ENCODE measurements around the gene MYH15.
"Not testable (repeated sequence)": the region's sequence is repeated elsewhere in the genome, so short reads cannot be mapped to it uniquely, and the experiment has no call there.

Gene MYH15

DNA sequence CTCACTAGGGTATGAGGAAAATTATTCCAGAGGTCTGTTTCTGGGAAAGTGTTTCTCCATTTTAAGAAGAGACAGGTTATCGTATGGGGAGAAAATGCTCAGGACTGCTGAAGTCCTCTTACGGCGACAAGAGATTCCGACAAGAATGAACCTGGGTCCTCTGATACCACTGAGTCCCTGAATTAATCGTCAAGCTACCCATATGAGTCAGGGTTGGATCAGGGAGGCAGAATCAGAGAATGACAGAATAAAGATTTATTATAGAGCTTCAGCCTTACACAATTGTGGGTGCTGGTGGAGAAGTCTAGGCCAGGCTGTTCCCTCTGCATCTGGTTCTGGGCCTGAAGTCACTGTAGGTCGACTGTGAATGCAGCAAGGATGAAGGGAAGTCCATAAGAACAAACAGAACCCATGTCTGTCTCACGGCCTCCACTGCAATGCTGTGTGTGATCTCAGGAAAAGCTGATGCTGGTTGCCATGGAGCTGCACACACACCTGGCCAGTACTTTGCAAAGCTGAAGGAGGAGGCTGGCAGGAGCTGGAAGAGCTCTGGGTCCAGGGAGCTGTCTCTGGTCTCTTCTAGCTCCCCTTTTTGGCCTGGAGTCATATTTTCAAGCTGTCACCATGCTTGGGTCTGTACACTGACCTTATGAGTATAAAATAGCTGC lies 130.1 kb downstream of the MYH15 start:
- Histone ChIP-seq H3K9ac (ENCODE audit: low read depth, low read length, poor library complexity) (no peak overlapping the region), H3K14ac (ENCODE audit: low read length) (no peak overlapping the region), H2AFZ (ENCODE audit: low read length) (no peak overlapping the region), H3K36me3 (replicated peaks in 1 of 2; ENCODE audit: control insufficient read depth in 2 of 2, insufficient read depth in 2 of 2, low read length in 2 of 2) (no peaks in the 10 kb centered on the region), H3K4me3 (ENCODE audit: low read length in 2 of 2) (no peak overlapping the region), H3K4me2 (ENCODE audit: insufficient read depth, low read length, poor library complexity, severe bottlenecking) (no peak overlapping the region), H3K27ac (replicated peaks; ENCODE audit: low read length) (no peak overlapping the region), H2BK120ac (ENCODE audit: low read depth, low read length) (no peak overlapping the region), H3K4ac (ENCODE audit: low read length) (no peak overlapping the region), H2AK5ac (ENCODE audit: low read depth, low read length) (no peak overlapping the region), H3K4me1 (ENCODE audit: control insufficient read depth in 2 of 2, insufficient read depth in 1 of 2, low read depth in 1 of 2, low read length in 2 of 2) (peaks cover 0 to 2% of the 10 kb centered on the region in 2 donors), H3K79me1 (ENCODE audit: low read depth, low read length) (no peaks in the 10 kb centered on the region), H3K23ac (ENCODE audit: low read depth, low read length, poor library complexity) (no peak overlapping the region), H2BK12ac (ENCODE audit: low read length) (no peak overlapping the region), H4K8ac (ENCODE audit: low read depth, low read length) (no peak overlapping the region), H2BK5ac (ENCODE audit: low read length) (no peak overlapping the region), H3K18ac (ENCODE audit: low read length) (no peak overlapping the region), H4K91ac (ENCODE audit: low read depth, low read length, poor library complexity) (no peak overlapping the region), H2BK15ac (ENCODE audit: low read length) (no peak overlapping the region), H3K9me3 (replicated peaks in 1 of 2; ENCODE audit: control insufficient read depth in 2 of 2, insufficient read depth in 1 of 2, low read depth in 1 of 2, low read length in 2 of 2) (no peaks in the 10 kb centered on the region), H3K27me3 (ENCODE audit: control insufficient read depth in 3 of 3, insufficient read depth in 3 of 3, low read depth in 1 of 3, low read length in 3 of 3) (no peaks in the 10 kb centered on the region)
- no CpG with 5 or more reads among the region's 7 CpGs for WGBS, 2 donors (ENCODE audit: extremely low coverage in 2 of 2, insufficient read length in 2 of 2, insufficient replicate concordance in 1 of 2)
- DNase-seq (ENCODE audit: low spot score) = no peak

DNA sequence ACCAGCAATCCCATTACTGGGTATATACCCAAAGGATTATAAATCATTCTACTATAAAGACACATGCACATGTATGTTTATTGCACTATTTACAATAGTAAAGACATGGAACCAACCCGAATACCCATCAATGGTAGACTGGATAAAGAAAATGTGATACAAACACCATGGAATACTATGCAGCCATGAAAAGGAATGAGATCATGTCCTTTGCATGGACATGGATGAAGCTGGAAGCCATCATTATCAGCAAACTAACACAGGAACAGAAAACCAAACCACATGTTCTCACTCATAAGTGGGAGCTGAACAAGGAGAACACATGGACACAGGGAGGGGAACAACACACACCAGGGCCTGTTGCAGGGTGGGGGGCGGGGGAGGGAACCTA lies 131.4 kb downstream of the MYH15 start:
- H2BK12ac ChIP-seq (ENCODE audit: low read length); H3K79me1 ChIP-seq (ENCODE audit: low read depth, low read length); H2BK120ac ChIP-seq (ENCODE audit: low read depth, low read length); H3K4me1 ChIP-seq (ENCODE audit: control insufficient read depth in 2 of 2, insufficient read depth in 1 of 2, low read depth in 1 of 2, low read length in 2 of 2); H3K4ac ChIP-seq (ENCODE audit: low read length); H2AFZ ChIP-seq (ENCODE audit: low read length); H4K8ac ChIP-seq (ENCODE audit: low read depth, low read length); H3K36me3 ChIP-seq (replicated peaks in 1 of 2; ENCODE audit: control insufficient read depth in 2 of 2, insufficient read depth in 2 of 2, low read length in 2 of 2); H2AK5ac ChIP-seq (ENCODE audit: low read depth, low read length); H3K18ac ChIP-seq (ENCODE audit: low read length); H3K23ac ChIP-seq (ENCODE audit: low read depth, low read length, poor library complexity); H3K27ac ChIP-seq (replicated peaks; ENCODE audit: low read length); H3K9ac ChIP-seq (ENCODE audit: low read depth, low read length, poor library complexity); H3K14ac ChIP-seq (ENCODE audit: low read length); H2BK15ac ChIP-seq (ENCODE audit: low read length); H4K91ac ChIP-seq (ENCODE audit: low read depth, low read length, poor library complexity); H3K27me3 ChIP-seq (ENCODE audit: control insufficient read depth in 3 of 3, insufficient read depth in 3 of 3, low read depth in 1 of 3, low read length in 3 of 3); H3K4me2 ChIP-seq (ENCODE audit: insufficient read depth, low read length, poor library complexity, severe bottlenecking); H2BK5ac ChIP-seq (ENCODE audit: low read length); H3K4me3 ChIP-seq (ENCODE audit: low read length in 2 of 2); DNase-seq (ENCODE audit: low spot score); H3K9me3 ChIP-seq (replicated peaks in 1 of 2; ENCODE audit: control insufficient read depth in 2 of 2, insufficient read depth in 1 of 2, low read depth in 1 of 2, low read length in 2 of 2): not testable (repeated sequence)
- no CpG with 5 or more reads among the region's 2 CpGs for WGBS, 2 donors (ENCODE audit: extremely low coverage in 2 of 2, insufficient read length in 2 of 2, insufficient replicate concordance in 1 of 2)

DNA sequence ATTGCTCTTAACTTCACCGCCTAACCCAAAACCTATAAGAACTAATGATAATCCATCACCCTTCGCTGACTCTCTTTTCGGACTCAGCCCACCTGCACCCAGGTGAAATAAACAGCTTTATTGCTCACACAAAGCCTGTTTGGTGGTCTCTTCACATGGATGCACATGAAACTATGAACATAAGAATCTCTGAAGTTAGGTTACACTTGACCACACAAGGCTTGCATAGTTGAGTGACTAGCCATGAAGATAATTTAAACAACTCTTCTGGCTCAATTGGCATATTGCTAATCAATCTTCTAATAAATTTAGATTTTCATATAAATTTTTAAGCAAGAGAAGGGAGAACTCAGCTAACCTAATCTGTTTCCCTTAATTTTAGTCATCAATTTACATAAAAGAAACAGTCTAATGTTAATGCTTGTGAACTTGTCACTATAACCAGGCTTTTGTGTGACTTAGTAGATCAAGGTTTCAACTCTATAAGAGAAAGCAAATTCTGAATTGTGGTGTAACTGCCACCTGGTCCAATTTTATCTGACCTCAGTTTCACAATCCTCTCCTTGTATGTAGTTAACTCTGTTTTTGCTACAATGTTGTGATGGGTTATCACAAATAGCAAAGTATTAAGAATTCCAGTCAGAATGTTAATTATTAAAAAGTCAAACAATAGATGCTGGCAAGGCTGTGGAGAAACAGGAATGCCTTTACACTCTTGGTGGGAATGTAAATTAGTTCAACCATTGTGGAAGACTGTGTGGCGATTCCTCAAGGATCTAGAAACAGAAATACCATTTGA lies 132.0 kb downstream of the MYH15 start:
- no peak overlapping the region for H4K8ac ChIP-seq (ENCODE audit: low read depth, low read length)
- no peaks in the 10 kb centered on the region for H3K36me3 ChIP-seq (replicated peaks in 1 of 2; ENCODE audit: control insufficient read depth in 2 of 2, insufficient read depth in 2 of 2, low read length in 2 of 2)
- H2BK12ac ChIP-seq (ENCODE audit: low read length) = no peak overlapping the region
- H2BK5ac ChIP-seq (ENCODE audit: low read length) = no peak overlapping the region
- H2AK5ac ChIP-seq (ENCODE audit: low read depth, low read length) = no peak overlapping the region
- no peak overlapping the region for H3K9ac ChIP-seq (ENCODE audit: low read depth, low read length, poor library complexity)
- H2BK15ac ChIP-seq (ENCODE audit: low read length) = no peak overlapping the region
- DNase-seq (ENCODE audit: low spot score) = no peak
- H3K4me1 ChIP-seq (ENCODE audit: control insufficient read depth in 2 of 2, insufficient read depth in 1 of 2, low read depth in 1 of 2, low read length in 2 of 2) = peaks cover 0 to 2% of the 10 kb centered on the region in 2 donors
- H3K79me1 ChIP-seq (ENCODE audit: low read depth, low read length) = no peaks in the 10 kb centered on the region
- H3K14ac ChIP-seq (ENCODE audit: low read length) = no peak overlapping the region
- H2AFZ ChIP-seq (ENCODE audit: low read length) = no peak overlapping the region
- no peaks in the 10 kb centered on the region for H3K27me3 ChIP-seq (ENCODE audit: control insufficient read depth in 3 of 3, insufficient read depth in 3 of 3, low read depth in 1 of 3, low read length in 3 of 3)
- no peak overlapping the region for H4K91ac ChIP-seq (ENCODE audit: low read depth, low read length, poor library complexity)
- no peaks in the 10 kb centered on the region for H3K9me3 ChIP-seq (replicated peaks in 1 of 2; ENCODE audit: control insufficient read depth in 2 of 2, insufficient read depth in 1 of 2, low read depth in 1 of 2, low read length in 2 of 2)
- H2BK120ac ChIP-seq (ENCODE audit: low read depth, low read length) = no peak overlapping the region
- H3K18ac ChIP-seq (ENCODE audit: low read length) = no peak overlapping the region
- H3K4me2 ChIP-seq (ENCODE audit: insufficient read depth, low read length, poor library complexity, severe bottlenecking) = no peak overlapping the region
- H3K27ac ChIP-seq (replicated peaks; ENCODE audit: low read length) = no peak overlapping the region
- no peak overlapping the region for H3K4ac ChIP-seq (ENCODE audit: low read length)
- no peak overlapping the region for H3K23ac ChIP-seq (ENCODE audit: low read depth, low read length, poor library complexity)
- H3K4me3 ChIP-seq (ENCODE audit: low read length in 2 of 2) = no peak overlapping the region
- WGBS, 2 donors (ENCODE audit: extremely low coverage in 2 of 2, insufficient read length in 2 of 2, insufficient replicate concordance in 1 of 2) = no CpG with 5 or more reads among the region's 4 CpGs

DNA sequence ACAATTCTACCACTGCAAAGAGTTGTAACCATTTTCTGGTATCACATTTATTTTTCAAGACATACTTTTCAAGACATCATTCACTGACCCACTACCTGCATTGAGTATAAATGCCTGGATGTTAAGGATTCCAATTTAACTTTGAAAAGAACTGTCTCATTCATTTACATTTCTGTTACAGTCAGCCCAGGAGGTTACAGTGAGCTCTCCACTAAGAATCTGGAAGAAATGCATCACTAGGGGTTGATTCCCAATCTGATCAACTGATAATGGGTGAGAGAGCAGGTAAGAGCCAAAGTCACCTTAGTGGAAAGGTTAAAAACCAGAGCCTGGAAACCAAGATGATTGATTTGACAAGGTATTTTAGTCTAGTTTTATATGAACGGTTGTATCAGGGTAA lies 133.0 kb downstream of the MYH15 start:
- Histone ChIP-seq H3K4me1 (ENCODE audit: control insufficient read depth in 2 of 2, insufficient read depth in 1 of 2, low read depth in 1 of 2, low read length in 2 of 2) (peaks cover 0 to 2% of the 10 kb centered on the region in 2 donors), H3K79me1 (ENCODE audit: low read depth, low read length) (no peaks in the 10 kb centered on the region), H3K4me2 (ENCODE audit: insufficient read depth, low read length, poor library complexity, severe bottlenecking) (no peak overlapping the region), H3K27ac (replicated peaks; ENCODE audit: low read length) (no peak overlapping the region), H2AK5ac (ENCODE audit: low read depth, low read length) (no peak overlapping the region), H4K8ac (ENCODE audit: low read depth, low read length) (no peak overlapping the region), H3K18ac (ENCODE audit: low read length) (no peak overlapping the region), H3K14ac (ENCODE audit: low read length) (no peak overlapping the region), H3K4ac (ENCODE audit: low read length) (no peak overlapping the region), H2BK15ac (ENCODE audit: low read length) (no peak overlapping the region), H2BK5ac (ENCODE audit: low read length) (no peak overlapping the region), H4K91ac (ENCODE audit: low read depth, low read length, poor library complexity) (no peak overlapping the region), H3K36me3 (replicated peaks in 1 of 2; ENCODE audit: control insufficient read depth in 2 of 2, insufficient read depth in 2 of 2, low read length in 2 of 2) (no peaks in the 10 kb centered on the region), H2BK120ac (ENCODE audit: low read depth, low read length) (no peak overlapping the region), H3K9me3 (replicated peaks in 1 of 2; ENCODE audit: control insufficient read depth in 2 of 2, insufficient read depth in 1 of 2, low read depth in 1 of 2, low read length in 2 of 2) (no peaks in the 10 kb centered on the region), H3K27me3 (ENCODE audit: control insufficient read depth in 3 of 3, insufficient read depth in 3 of 3, low read depth in 1 of 3, low read length in 3 of 3) (no peaks in the 10 kb centered on the region), H2BK12ac (ENCODE audit: low read length) (no peak overlapping the region), H2AFZ (ENCODE audit: low read length) (no peak overlapping the region), H3K4me3 (ENCODE audit: low read length in 2 of 2) (no peak overlapping the region), H3K23ac (ENCODE audit: low read depth, low read length, poor library complexity) (no peak overlapping the region), H3K9ac (ENCODE audit: low read depth, low read length, poor library complexity) (no peak overlapping the region)
- DNase-seq (ENCODE audit: low spot score) = no peak
- WGBS, 2 donors (ENCODE audit: extremely low coverage in 2 of 2, insufficient read length in 2 of 2, insufficient replicate concordance in 1 of 2) = no CpG with 5 or more reads among the region's 1 CpG
